ENCODE measurements around the gene SMC6.

GRCh38 chr2:17795309-17795708 lies 41.7 kb upstream of the SMC6 start:
- TF ChIP-seq CTCF (IDR thresholded peaks at IDR 0.05) (no peak), POLR2A (IDR thresholded peaks at IDR 0.05) (no peak), EP300 (IDR thresholded peaks at IDR 0.05) (no peak)
